ENCODE results near the gene STXBP1. TPM values are rescaled to one million over a fixed set of nuclear protein-coding genes. Genes with fewer than 3 reads are reported as not detected.

STXBP1 gene
- total and polyA plus RNA-seq, 2 of the 8 experiments (the other 6 are each of a cell fraction or from before 2014, with no cell fraction given), result 11.5 to 60.9 TPM

DNA sequence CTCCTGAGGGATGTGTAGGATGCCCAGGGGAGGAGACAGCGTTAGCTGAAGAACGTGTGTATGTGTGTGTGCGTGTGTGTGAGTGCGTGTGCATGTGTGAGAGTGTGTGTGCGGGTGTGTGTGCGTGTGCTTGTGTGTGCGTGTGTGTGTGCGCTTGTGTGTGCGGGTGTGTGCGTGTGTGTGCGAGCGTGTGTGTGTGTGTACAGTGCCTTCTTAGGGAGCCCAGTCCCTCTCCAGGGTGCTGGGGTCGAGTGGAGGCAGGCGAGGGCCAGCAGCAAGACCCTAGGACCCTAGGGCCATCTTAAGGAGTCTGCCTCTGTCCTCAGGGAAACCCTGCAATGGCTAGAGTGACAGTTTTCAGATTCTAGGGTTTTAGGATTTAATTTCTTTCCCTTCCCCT, 26.0 kb upstream of the STXBP1 start:
- Histone ChIP-seq H3K9me3 (ENCODE audit: insufficient read depth in 2 of 2, low read depth in 1 of 2, low read length in 1 of 2) (no peaks in the 10 kb centered on the region), H3K4me1 (replicated peaks in 1 of 4; ENCODE audit: control insufficient read depth in 3 of 4, insufficient read depth in 4 of 4, low read length in 3 of 4) (peaks cover 0 to 3% (median 0%) of the 10 kb centered on the region in 4 experiments; a peak in 2 of 7 replicates), H4K5ac (ENCODE audit: insufficient read length, low read depth, low read length) (no peak overlapping the region), H4K91ac (replicated peaks; ENCODE audit: insufficient read length, low read length) (peak overlapping the region; percentile 91), H3K9ac (replicated peaks in 1 of 4; ENCODE audit: extremely low read depth in 1 of 4, low read depth in 3 of 4, low read length in 3 of 4) (no peak overlapping the region), H2BK15ac (ENCODE audit: low read length) (0 out of 2 replicates have a peak overlapping the region, but pooled peaks have one; percentile 24), H4K20me1 (replicated peaks in 1 of 2; ENCODE audit: control insufficient read depth in 1 of 2, insufficient read depth in 2 of 2, low read length in 2 of 2) (peaks cover 0 to 2% of the 10 kb centered on the region in 2 experiments), H3K18ac (ENCODE audit: extremely low read depth, low read length) (no peak overlapping the region), H3K23me2 (ENCODE audit: low read depth, low read length) (peaks cover 5% of the 10 kb centered on the region; the same call in 1 of the 2 replicates), H2BK12ac (ENCODE audit: low read depth, low read length) (peak overlapping the region; percentile 69; the same call in 1 of the 2 replicates), H3K36me3 (ENCODE audit: control insufficient read depth in 2 of 4, insufficient read depth in 4 of 4, low read length in 3 of 4) (no peaks in the 10 kb centered on the region), H3K23ac (ENCODE audit: insufficient read length) (no peak overlapping the region), H3K27ac (ENCODE audit: low read depth, low read length) (no peak overlapping the region), H3K4me2 (ENCODE audit: insufficient read depth in 1 of 2, low read depth in 2 of 2, low read length in 2 of 2) (no peak overlapping the region), H2BK120ac (replicated peaks; ENCODE audit: low read depth, low read length) (peak overlapping the region; percentile 96), H3K79me2 (ENCODE audit: control insufficient read depth in 1 of 2, insufficient read depth in 2 of 2, low read length in 2 of 2) (no peaks in the 10 kb centered on the region), H2AFZ (ENCODE audit: low read length) (no peak overlapping the region), H3K4ac (replicated peaks; ENCODE audit: insufficient read length, low read depth, low read length) (peak overlapping the region; percentile 81), H4K8ac (ENCODE audit: extremely low read depth, insufficient read depth, low read length) (no peak overlapping the region), H3K56ac (replicated peaks; ENCODE audit: insufficient read length, low read depth, low read length) (no peak overlapping the region), H3K79me1 (ENCODE audit: low read depth, low read length) (no peaks in the 10 kb centered on the region), H2BK5ac (ENCODE audit: low read depth, low read length) (peak overlapping the region; percentile 36), H2AK5ac (ENCODE audit: low read depth, low read length) (0 out of 2 replicates have a peak overlapping the region, but pooled peaks have one; percentile 14), H2BK20ac (ENCODE audit: low read length) (no peak overlapping the region), H3K4me3 (ENCODE audit: extremely low read depth in 1 of 4, insufficient read depth in 2 of 4, low read depth in 3 of 4, low read length in 4 of 4) (no peak overlapping the region), H3K14ac (ENCODE audit: insufficient read length) (no peak overlapping the region), H3K27me3 (replicated peaks in 1 of 4; ENCODE audit: control insufficient read depth in 3 of 4, extremely low read depth in 1 of 4, insufficient read depth in 3 of 4, low read length in 3 of 4) (no peaks in the 10 kb centered on the region)
- TF ChIP-seq RAD21 (IDR thresholded peaks at IDR 0.05 in 1 of 2, conservative IDR thresholded peaks at IDR 0.05 in 1 of 2; ENCODE audit: low read depth in 2 of 2, low read length in 2 of 2) (no peak), TAF7 (optimal IDR thresholded peaks at IDR 0.05; ENCODE audit: borderline replicate concordance, low read depth, low read length) (no peak), TBP (IDR thresholded peaks at IDR 0.05; ENCODE audit: low read depth, low read length) (no peak), BCL11A (IDR thresholded peaks at IDR 0.05; ENCODE audit: low read depth in 2 of 2, low read length in 2 of 2) (no peak), RFX5 (IDR thresholded peaks at IDR 0.05; ENCODE audit: borderline replicate concordance, low read depth, low read length) (no peak)
- ChIA-PET POLR2A (ENCODE audit: partially characterized antibody) (interaction anchor here (1.0 to 1.1 kb wide), 2 partner anchors 9 to 85 kb away, joined by 3 read pairs; no protein-coding TSS in a partner anchor), CTCF (ENCODE audit: partially characterized antibody) (interaction anchor here (1.0 to 13.7 kb wide), 23 partner anchors 11 to 376 kb away, joined by 3 to 193 read pairs (median 5); partner anchors contain the start of genes PTRH1 and TTC16)
- DNase-seq (ENCODE audit: low read depth in 1 of 2, low spot score in 2 of 2), result no peak
- 87% methylated on average over 14 of the region's 14 CpGs; no CpG with 5 or more reads in 1 of the 2 experiments for WGBS, 2 experiments (ENCODE audit: extremely low coverage in 1 of 2, insufficient coverage in 1 of 2, insufficient read length in 1 of 2, insufficient replicate concordance in 2 of 2, low coverage in 1 of 2, low lambda C conversion rate in 2 of 2, missing lambda C conversion rate in 1 of 2)
- FAIRE-seq, result no peak
